SIG-M5 treated with dmso at 0.1 percent for 504 hours (cell line): ENCODE data around the gene TMC8.
A peak's percentile ranks its signal among the peaks of the same experiment; 100 is the strongest.

Source experiments
- DNase-seq: peaks from one replicate; lab custom pipeline; 2025; ENCODE audit not compliant: unreplicated experiment; lab: John Stamatoyannopoulos, UW

Gene TMC8

DNA sequence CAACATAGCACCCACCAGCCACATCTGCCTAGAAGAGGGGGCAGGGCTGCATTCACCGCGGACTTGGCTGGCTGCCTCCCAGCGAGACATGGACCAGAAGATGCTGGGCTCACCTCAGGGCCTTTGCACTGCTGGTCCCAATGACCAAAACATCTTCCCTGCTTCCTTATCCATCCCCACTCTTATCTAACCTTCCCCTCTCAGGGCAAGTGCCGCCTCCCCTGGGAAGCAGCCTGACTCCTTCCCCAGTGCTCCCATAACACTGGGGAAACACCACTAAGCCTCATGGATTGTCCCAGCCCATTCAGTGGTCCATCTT is 7.7 kb upstream of the TMC8 start:
- no peak for DNase-seq

DNA sequence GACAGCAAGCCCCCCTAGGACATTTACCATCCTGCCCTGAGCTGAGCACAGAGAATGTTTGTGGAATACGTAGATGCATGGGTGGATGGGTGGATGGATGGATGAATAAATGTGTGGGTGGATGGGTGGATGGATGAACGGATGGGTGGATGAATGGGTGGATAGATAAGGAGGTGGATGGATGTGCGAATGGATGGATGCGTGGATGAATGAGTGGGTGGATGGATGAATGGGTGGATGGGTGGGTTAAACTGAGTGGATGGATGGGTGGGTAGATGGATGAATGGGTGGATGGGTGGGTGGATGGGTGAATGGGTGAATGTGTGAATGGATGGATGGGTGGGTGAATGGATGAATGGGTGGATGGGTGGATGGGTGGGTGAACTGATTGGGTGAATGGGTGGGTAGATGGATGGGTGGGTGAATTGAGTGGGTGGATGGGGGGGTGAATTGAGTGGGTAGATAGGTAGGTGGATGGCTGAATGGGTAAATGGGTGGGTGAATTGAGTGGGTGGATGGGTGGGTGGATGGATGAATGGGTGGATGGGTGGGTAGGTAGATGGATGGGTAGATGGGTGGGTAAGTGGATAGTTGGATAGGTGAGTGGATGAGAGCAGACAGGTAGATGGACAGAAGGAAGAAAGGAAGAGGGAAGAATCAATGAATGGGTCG is 7.2 kb upstream of the TMC8 start:
- no peak for DNase-seq

GRCh38 chr17:78124081-78124835 is 6.3 kb upstream of the TMC8 start:
- DNase-seq = peak; percentile 92

DNA sequence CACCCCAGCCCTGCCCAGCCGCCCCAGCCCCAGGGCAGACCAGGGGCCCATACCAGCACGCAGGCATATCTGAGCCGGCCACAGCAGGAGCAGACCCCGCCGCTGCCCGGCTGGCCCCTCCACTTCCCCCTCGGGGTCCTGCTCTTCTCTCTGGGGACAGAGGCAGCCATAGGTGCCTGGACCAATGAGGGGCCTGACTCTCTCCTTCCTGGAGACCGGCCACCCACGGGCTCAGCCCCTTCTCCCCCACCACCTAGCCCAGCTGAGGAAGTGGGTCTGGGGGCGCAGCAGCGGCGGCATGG is 5.8 kb upstream of the TMC8 start:
- DNase-seq = no peak

GRCh38 chr17:78125138-78125913 is 5.2 kb upstream of the TMC8 start:
- no peak for DNase-seq

DNA sequence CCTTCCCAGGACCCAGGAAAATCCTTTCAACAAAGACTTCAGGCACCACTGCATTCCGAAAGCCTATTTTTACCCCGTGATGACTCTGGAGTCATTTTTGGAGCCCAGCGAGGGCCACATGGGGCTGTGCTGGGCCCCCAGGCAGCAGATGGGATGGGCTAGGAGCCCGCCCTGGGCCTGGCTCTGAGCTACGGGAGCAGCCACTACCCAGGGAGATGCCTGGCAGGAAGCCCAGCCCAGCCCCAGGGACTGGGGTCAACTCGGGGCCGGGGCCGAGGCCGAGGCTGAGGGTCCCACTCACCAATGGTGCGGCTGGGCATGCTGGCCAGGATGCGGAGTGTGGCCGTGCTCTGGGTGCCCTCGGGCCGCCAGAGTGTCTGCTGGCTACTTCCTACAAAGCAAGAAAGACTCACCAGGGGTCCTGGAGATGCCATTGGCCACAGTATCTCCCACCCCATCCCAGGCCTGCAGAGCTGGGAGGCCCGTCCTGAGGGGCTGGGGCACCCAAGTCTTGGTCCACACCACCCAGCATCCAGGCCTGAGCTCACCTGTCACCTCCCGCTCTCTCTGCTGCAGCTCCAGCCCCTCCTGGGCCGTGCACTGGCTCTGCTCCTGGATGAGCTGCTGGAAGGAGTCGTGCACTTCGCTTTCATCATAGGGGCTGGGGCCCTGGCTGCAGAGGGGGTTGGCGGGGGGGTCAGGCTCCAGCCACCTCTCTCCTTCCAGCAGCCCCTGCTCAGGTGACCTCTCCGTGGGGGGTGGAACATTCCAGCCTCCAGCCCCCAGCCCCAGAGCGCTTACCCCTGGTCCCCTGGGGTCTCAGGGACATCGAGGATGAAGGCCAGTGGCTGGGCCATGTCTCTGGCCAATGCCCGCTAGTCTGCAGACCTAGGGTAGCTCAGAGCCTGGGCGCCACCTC is 4.3 kb upstream of the TMC8 start:
- no peak for DNase-seq

DNA sequence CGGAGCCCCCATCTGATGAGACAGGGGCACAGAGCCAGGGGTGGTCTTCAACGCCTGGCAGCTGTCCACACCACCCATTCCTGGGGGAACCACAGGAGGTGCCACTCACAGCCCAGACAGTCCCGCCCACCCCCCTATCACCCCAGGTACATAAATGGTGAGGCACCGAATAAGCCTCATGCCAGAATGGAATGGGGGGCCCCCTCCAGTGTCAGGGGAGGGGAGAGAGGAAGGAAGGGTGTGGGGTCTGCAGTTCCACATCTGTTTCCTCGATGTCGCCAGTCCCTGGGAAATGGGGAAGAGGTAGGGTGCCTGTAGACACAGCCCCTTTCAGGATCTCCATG is 3.7 kb upstream of the TMC8 start:
- no peak for DNase-seq

- peak; percentile 74 for DNase-seq
Measured at GRCh38 chr17:78127239-78127887, 3.2 kb upstream of the TMC8 start.

DNA sequence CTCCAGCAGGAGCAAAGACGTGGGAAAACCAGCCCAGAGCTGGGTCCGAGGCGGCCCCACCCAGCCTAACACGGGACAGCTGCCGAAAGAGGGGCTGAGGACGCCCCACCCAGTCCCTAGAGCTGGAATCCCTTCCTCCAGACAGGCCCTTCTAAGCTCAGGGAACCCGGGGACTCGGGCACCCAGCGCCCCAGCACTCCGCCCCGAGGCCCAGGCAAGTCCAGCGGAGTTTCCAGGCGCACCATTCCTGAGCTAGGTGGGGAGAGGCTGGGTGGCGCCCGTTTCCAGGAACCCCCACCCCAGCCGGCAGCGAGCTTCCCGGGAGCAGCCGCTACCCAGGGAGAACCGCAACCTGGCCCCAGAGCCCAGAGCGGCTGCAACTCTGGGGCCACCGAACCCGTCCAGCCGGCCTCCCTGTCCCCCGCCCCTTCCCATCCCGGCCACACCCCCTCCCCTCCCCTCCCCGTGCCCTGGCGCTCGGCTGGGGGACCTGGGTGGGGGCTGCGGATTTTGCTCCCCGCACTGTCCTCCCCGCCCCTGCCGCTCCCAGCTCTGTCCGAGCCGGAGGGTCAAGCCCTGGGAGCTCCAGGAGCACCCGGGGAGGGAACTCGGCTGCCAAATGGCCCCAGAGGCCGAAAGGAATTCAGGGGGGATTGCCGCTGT is 2.6 kb upstream of the TMC8 start:
- DNase-seq = no peak

DNA sequence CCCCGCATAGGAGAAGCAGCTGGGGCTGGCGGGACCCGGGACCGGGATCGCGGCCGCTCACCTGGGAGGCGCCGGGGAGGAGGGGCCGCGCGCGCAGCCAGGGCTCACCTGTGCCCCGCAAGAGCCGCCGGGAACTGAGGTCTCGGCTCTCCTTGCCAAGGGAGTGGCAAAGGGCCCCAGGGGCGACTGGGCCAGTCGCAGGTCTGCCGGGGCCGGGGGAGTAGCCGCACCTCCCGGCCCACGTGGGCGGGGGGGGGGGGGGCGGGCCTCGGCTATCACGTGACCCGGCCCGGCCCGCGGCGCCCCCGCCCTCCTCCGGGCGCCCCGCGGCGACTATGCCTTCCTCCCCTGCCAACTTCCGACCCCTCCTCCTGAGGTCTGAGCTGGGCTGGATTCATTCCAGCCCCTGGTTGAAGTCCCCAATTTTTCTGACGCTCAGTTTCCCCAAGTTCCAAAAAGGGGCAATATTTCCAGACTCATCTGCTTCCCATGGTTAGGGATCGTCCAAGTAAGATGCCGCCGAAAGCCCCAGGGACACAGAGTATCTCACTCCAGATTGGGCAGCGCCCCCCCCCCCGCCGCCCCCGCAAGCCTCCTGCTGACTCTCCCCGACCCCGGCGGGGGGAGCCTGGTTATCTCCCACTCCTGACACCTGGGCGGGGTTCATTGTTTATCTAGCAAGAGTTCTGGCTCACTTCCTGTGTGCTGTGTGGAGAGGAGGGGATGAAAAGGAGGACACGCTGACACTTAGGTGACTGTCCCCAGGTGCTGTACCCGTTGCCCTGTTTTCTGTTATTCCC is 1.8 kb upstream of the TMC8 start, which contains the start of gene TMC6:
Gene TMC6 (minus strand): TSS at position 205 of the 800 bp plus-strand sequence. CDS start 1,923 bp downstream, outside the sequence.
- DNase-seq = peak; percentile 65

- no peak for DNase-seq
Measured at GRCh38 chr17:78129351-78130089, 1.1 kb upstream of the TMC8 start.

DNA sequence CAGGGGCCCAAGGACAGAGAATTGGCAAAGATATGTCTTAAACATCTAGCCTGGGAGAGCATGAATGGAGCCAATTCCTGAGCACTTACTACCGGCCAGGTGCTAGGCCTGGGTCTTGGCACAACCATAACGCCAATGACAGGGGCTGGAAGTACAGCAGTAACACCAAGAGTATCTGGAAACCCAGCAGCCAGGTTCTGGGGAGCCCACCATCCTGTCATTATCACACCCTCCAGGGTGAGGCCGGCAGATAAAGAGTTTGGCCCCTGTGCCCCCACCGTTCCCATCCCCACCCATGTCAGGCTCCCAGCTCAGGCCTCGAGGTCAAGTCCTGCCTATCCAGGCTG is 508 bp upstream of the TMC8 start:
- no peak for DNase-seq

DNA sequence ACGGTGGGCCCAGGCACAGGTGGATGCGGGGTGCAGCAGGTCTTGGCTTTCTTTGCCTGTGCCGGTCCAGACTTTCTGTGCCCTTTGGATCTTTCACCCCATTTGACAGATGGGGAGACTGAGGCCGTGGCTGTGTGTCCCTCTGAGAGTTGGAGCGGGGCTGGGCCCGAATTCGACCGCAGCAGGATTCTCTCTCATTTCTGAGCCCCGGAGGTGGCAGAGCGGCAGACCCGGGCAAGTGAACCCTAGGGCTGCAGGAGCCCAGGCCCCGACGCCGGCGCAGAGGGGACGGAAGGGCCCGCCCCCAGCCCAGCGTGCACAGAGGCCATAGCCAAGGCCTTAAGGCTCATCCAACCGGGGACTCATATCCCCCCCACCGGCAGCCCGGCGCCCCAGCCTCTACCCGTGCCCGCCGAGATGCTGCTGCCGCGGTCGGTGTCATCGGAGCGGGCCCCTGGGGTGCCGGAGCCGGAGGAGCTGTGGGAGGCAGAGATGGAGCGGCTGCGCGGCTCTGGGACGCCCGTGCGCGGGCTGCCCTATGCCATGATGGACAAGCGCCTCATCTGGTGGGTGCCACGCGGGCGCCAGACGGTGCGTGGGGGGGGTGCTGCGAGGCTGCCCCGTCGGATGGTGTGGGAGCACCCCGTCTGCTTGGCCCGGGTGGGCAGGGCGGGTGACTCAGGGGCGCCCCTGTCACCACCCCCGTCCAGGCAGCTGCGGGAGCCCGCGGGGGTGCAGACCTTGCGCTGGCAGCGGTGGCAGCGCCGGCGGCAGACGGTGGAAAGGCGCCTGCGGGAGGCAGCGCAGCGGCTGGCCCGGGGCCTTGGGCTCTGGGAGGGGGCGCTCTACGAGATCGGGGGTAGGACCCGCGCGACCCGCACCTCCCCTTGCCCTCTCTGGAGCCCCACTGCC is 857 bp downstream of the TMC8 start:
- no peak for DNase-seq

- peak; percentile 34 for DNase-seq
Measured at GRCh38 chr17:78132084-78132676, 1.6 kb downstream of the TMC8 start.

GRCh38 chr17:78132767-78133178 is 2.2 kb downstream of the TMC8 start:
- no peak for DNase-seq

DNA sequence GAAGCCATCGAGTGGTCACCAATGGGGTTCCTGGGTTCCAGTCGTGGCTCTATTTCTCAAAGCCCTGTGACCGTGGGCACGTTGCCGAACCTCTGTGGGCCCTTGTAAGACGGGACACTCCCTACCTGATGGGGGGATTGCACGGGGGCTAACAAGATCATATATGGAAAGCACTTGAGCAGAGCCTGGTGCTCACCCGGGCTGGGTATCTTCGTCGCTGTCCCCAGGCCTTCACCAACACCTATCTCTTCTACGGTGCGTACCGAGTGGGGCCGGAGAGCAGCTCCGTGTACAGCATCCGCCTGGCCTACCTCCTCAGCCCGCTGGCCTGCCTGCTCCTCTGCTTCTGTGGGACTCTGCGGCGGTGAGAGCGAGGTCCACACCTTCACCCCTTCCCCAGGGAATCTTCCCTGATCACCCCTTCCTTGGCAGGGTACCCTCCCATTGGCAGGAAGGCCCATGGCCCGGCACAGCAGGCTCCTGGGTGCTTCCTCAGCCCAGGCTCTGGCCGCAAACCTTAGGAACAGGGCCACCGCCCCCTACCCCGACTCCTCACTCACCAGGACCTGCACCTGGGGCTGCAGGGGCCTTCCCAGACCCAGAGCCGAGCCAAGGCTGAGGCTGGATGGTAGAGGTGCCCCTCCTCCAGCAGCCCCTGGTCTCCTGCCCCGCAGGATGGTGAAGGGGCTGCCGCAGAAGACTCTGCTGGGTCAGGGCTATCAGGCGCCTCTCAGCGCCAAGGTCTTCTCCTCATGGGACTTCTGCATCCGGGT is 2.8 kb downstream of the TMC8 start:
- DNase-seq = no peak
